Activated CD4-positive, alpha-beta T cell treated with anti-CD3 and anti-CD28 coated beads, Interleukin-2, amount 10 ng/mL, durations not matched to agents 7 days and 5 days (primary cell): Measurements from ENCODE around the gene SEMA3B. TPM values are rescaled to one million over a fixed set of nuclear protein-coding genes. Genes with fewer than 3 reads are reported as not detected.
"Not testable (repeated sequence)": the region's sequence is repeated elsewhere in the genome, so short reads cannot be mapped to it uniquely, and the experiment has no call there.

ENCODE experiments used
- CTCF ChIA-PET: fragments of 350-600 bp; sonication (Branson Sonifier 250); formaldehyde crosslinking; loops from one replicate; lab custom pipeline; 2021; ENCODE audit warnings: antibody characterized with exemption; lab: Charles Lee
- POLR2A ChIA-PET: fragments of 350-600 bp; sonication (Branson Sonifier 250); formaldehyde crosslinking; loops from one replicate; lab custom pipeline; 2021; ENCODE audit warnings: antibody characterized with exemption; lab: Charles Lee
- DNase-seq: peaks from one replicate; pipeline ENCODE4 v3.0.0-alpha.2; 2020
- H3K27ac Mint-ChIP-seq: one replicate; pipeline ENCODE4 v1.8.0; 2021; ENCODE audit warnings: mild to moderate bottlenecking, moderate library complexity, mixed read lengths
- H3K27me3 Mint-ChIP-seq: one replicate; pipeline ENCODE4 v1.8.0; 2021; ENCODE audit warnings: mixed read lengths
- H3K36me3 Mint-ChIP-seq: one replicate; pipeline ENCODE4 v1.8.0; 2021; ENCODE audit warnings: low read depth, mixed read lengths
- H3K4me1 Mint-ChIP-seq: one replicate; pipeline ENCODE4 v1.8.0; 2021; ENCODE audit warnings: mixed read lengths
- H3K4me3 Mint-ChIP-seq: one replicate; pipeline ENCODE4 v1.8.0; 2021; ENCODE audit warnings: mild to moderate bottlenecking, moderate library complexity, mixed read lengths
- H3K9me3 Mint-ChIP-seq: one replicate; pipeline ENCODE4 v1.8.0; 2021; ENCODE audit warnings: mixed read lengths
- total RNA-seq, 2 experiments: library from RNA; stranded (reverse); gene quantifications; one replicate each; pipeline ENCODE4 v1.2.3, GENCODE V29; 2021

The SEMA3B gene
- under 1 TPM; 0.37 to 0.60 TPM for total RNA-seq

GRCh38 chr3:50268703-50269451 lies at the start of gene SEMA3B:
SEMA3B (plus strand) TSS chr3:50269147; CDS start chr3:50269241, 94 bp downstream.
- peaks cover 24% of the 10 kb centered on the region for H3K27me3 Mint-ChIP-seq
- no peaks in the 10 kb centered on the region for H3K9me3 Mint-ChIP-seq
- ChIA-PET POLR2A (interaction anchor here (0.7 kb wide), 1 partner anchor 28 kb away, joined by 5 read pairs; no protein-coding TSS in a partner anchor), CTCF (interaction anchor here (1.3 to 13.7 kb wide), 3 partner anchors 19 to 74 kb away, joined by 4 to 143 read pairs (median 8); no protein-coding TSS in a partner anchor)
- H3K4me3 Mint-ChIP-seq, result no peak within 1 kb of the TSS
- no peak within 1 kb of the TSS for H3K27ac Mint-ChIP-seq
- H3K36me3 Mint-ChIP-seq, result no peaks in the 10 kb centered on the region
- H3K4me1 Mint-ChIP-seq, result peaks cover 14% of the 10 kb centered on the region
- DNase-seq, result no peak

GRCh38 chr3:50219285-50219684 lies 49.7 kb upstream of the SEMA3B start:
- DNase-seq, result no peak
- H3K9me3 Mint-ChIP-seq, result no peaks in the 10 kb centered on the region
- no peaks in the 10 kb centered on the region for H3K36me3 Mint-ChIP-seq
- no peak overlapping the region for H3K27ac Mint-ChIP-seq
- ChIA-PET CTCF (interaction anchor here (0.6 to 17.4 kb wide), 8 partner anchors 9 to 98 kb away, joined by 3 to 175 read pairs (median 4); partner anchors contain the start of gene SLC38A3), POLR2A (no interaction called here)
- H3K4me3 Mint-ChIP-seq, result no peak overlapping the region
- H3K27me3 Mint-ChIP-seq, result peaks cover 3% of the 10 kb centered on the region
- peaks cover 2% of the 10 kb centered on the region for H3K4me1 Mint-ChIP-seq

GRCh38 chr3:50220109-50220508 lies 48.8 kb upstream of the SEMA3B start:
- ChIA-PET POLR2A (no interaction called here), CTCF (interaction anchor here (0.9 to 17.4 kb wide), 7 partner anchors 9 to 64 kb away, joined by 3 to 175 read pairs (median 3); partner anchors contain the start of gene SLC38A3)
- Mint-ChIP-seq H3K36me3 (no peaks in the 10 kb centered on the region), H3K4me1 (peaks cover 2% of the 10 kb centered on the region), H3K4me3 (no peak overlapping the region), H3K27ac (no peak overlapping the region), H3K9me3 (no peaks in the 10 kb centered on the region), H3K27me3 (peaks cover 6% of the 10 kb centered on the region)
- no peak for DNase-seq

GRCh38 chr3:50221051-50221410 lies 47.9 kb upstream of the SEMA3B start:
- peaks cover 7% of the 10 kb centered on the region for H3K4me1 Mint-ChIP-seq
- CTCF ChIA-PET, result interaction anchor here (0.6 to 17.4 kb wide), 5 partner anchors 10 to 46 kb away, joined by 3 to 175 read pairs (median 4); no protein-coding TSS in a partner anchor

GRCh38 chr3:50221411-50222168 lies 47.4 kb upstream of the SEMA3B start:
- H3K4me3 Mint-ChIP-seq, result no peak overlapping the region
- no peak for DNase-seq
- ChIA-PET POLR2A (interaction anchor here (0.6 kb wide), 1 partner anchor 18 kb away, joined by 3 read pairs; no protein-coding TSS in a partner anchor), CTCF (interaction anchor here (0.6 to 17.4 kb wide), 5 partner anchors 10 to 84 kb away, joined by 3 to 175 read pairs (median 4); no protein-coding TSS in a partner anchor)
- peak overlapping the region; percentile 72 for H3K27ac Mint-ChIP-seq
- no peaks in the 10 kb centered on the region for H3K36me3 Mint-ChIP-seq
- H3K4me1 Mint-ChIP-seq, result peaks cover 11% of the 10 kb centered on the region
- peaks cover 10% of the 10 kb centered on the region for H3K27me3 Mint-ChIP-seq
- H3K9me3 Mint-ChIP-seq, result no peaks in the 10 kb centered on the region

More at GRCh38 chr3:50221051-50221410, 47.9 kb upstream of the SEMA3B start:
- H3K9me3 Mint-ChIP-seq, result no peaks in the 10 kb centered on the region
- POLR2A ChIA-PET, result no interaction called here
- no peak overlapping the region for H3K4me3 Mint-ChIP-seq
- H3K36me3 Mint-ChIP-seq, result no peaks in the 10 kb centered on the region
- DNase-seq, result no peak
- H3K27ac Mint-ChIP-seq, result peak overlapping the region; percentile 72
- peaks cover 10% of the 10 kb centered on the region for H3K27me3 Mint-ChIP-seq

- no peak overlapping the region for H3K4me3 Mint-ChIP-seq
- no peaks in the 10 kb centered on the region for H3K36me3 Mint-ChIP-seq
- H3K27me3 Mint-ChIP-seq, result peaks cover 10% of the 10 kb centered on the region
- CTCF ChIA-PET, result interaction anchor here (1.0 to 17.4 kb wide), 3 partner anchors 24 to 85 kb away, joined by 3 to 175 read pairs (median 6); no protein-coding TSS in a partner anchor
- POLR2A ChIA-PET, result interaction anchor here (0.6 kb wide), 1 partner anchor 19 kb away, joined by 3 read pairs; no protein-coding TSS in a partner anchor
- H3K9me3 Mint-ChIP-seq, result no peaks in the 10 kb centered on the region
- peaks cover 17% of the 10 kb centered on the region for H3K4me1 Mint-ChIP-seq
- DNase-seq, result no peak
- H3K27ac Mint-ChIP-seq, result no peak overlapping the region
Observed at GRCh38 chr3:50222169-50222528, 46.8 kb upstream of the SEMA3B start.

GRCh38 chr3:50224639-50225038 lies 44.3 kb upstream of the SEMA3B start:
- Mint-ChIP-seq H3K36me3 (no peaks in the 10 kb centered on the region), H3K27ac (no peak overlapping the region), H3K4me3 (no peak overlapping the region), H3K9me3 (no peaks in the 10 kb centered on the region), H3K27me3 (peaks cover 10% of the 10 kb centered on the region), H3K4me1 (peaks cover 32% of the 10 kb centered on the region)
- ChIA-PET POLR2A (interaction anchor here (0.6 kb wide), 1 partner anchor 99 kb away, joined by 4 read pairs; no protein-coding TSS in a partner anchor), CTCF (interaction anchor here (0.6 to 17.4 kb wide), 14 partner anchors 11 to 108 kb away, joined by 3 to 212 read pairs (median 6); partner anchors contain the start of gene GNAI2)
- no peak for DNase-seq

- POLR2A ChIA-PET, result interaction anchor here (0.7 to 1.4 kb wide), 3 partner anchors 11 to 38 kb away, joined by 3 to 5 read pairs (median 4); no protein-coding TSS in a partner anchor
- Mint-ChIP-seq H3K27me3 (peaks cover 10% of the 10 kb centered on the region), H3K4me1 (peaks cover 35% of the 10 kb centered on the region), H3K4me3 (peak overlapping the region; percentile 82), H3K9me3 (no peaks in the 10 kb centered on the region), H3K27ac (peak overlapping the region; percentile 91), H3K36me3 (no peaks in the 10 kb centered on the region)
- DNase-seq, result peak; percentile 43
- CTCF ChIA-PET, result interaction anchor here (0.7 to 17.4 kb wide), 24 partner anchors 10 to 1564 kb away, joined by 3 to 212 read pairs (median 6); partner anchors contain the start of genes CELSR3, GNAI2, LSMEM2 and TUSC2
Observed at GRCh38 chr3:50226888-50227389, 42.0 kb upstream of the SEMA3B start.

- ChIA-PET CTCF (interaction anchor here (0.6 to 17.4 kb wide), 18 partner anchors 9 to 279 kb away, joined by 3 to 212 read pairs (median 7); partner anchors contain the start of genes GNAI2, LSMEM2 and TUSC2), POLR2A (interaction anchor here (0.9 to 1.4 kb wide), 2 partner anchors 10 to 14 kb away, joined by 3 to 4 read pairs; no protein-coding TSS in a partner anchor)
- DNase-seq, result peak; percentile 93
- H3K27me3 Mint-ChIP-seq, result peaks cover 10% of the 10 kb centered on the region
- H3K4me3 Mint-ChIP-seq, result peak overlapping the region; percentile 82
- peaks cover 35% of the 10 kb centered on the region for H3K4me1 Mint-ChIP-seq
- H3K36me3 Mint-ChIP-seq, result no peaks in the 10 kb centered on the region
- H3K9me3 Mint-ChIP-seq, result no peaks in the 10 kb centered on the region
- peak overlapping the region; percentile 91 for H3K27ac Mint-ChIP-seq
Observed at GRCh38 chr3:50227390-50228183, 41.4 kb upstream of the SEMA3B start.

GRCh38 chr3:50228184-50228763 lies 40.7 kb upstream of the SEMA3B start:
- POLR2A ChIA-PET, result interaction anchor here (1.4 kb wide), 1 partner anchor 13 kb away, joined by 4 read pairs; no protein-coding TSS in a partner anchor
- CTCF ChIA-PET, result interaction anchor here (0.6 to 17.4 kb wide), 13 partner anchors 10 to 280 kb away, joined by 3 to 212 read pairs (median 4); partner anchors contain the start of gene TUSC2
- Mint-ChIP-seq H3K27ac (peak overlapping the region; percentile 90), H3K4me1 (peaks cover 35% of the 10 kb centered on the region), H3K4me3 (peak overlapping the region; percentile 82)
- DNase-seq, H3K27me3 Mint-ChIP-seq, H3K36me3 Mint-ChIP-seq, H3K9me3 Mint-ChIP-seq: not testable (repeated sequence)

- peak overlapping the region; percentile 15 for H3K4me3 Mint-ChIP-seq
- POLR2A ChIA-PET, result no interaction called here
Observed at GRCh38 chr3:50229490-50229889, 39.5 kb upstream of the SEMA3B start.

More at GRCh38 chr3:50229490-50229889, 39.5 kb upstream of the SEMA3B start:
- CTCF ChIA-PET, result interaction anchor here (0.9 to 17.4 kb wide), 5 partner anchors 17 to 46 kb away, joined by 3 to 212 read pairs (median 8); no protein-coding TSS in a partner anchor
- peaks cover 38% of the 10 kb centered on the region for H3K4me1 Mint-ChIP-seq
- no peak for DNase-seq
- H3K27me3 Mint-ChIP-seq, result peaks cover 7% of the 10 kb centered on the region
- no peaks in the 10 kb centered on the region for H3K36me3 Mint-ChIP-seq
- H3K9me3 Mint-ChIP-seq, result no peaks in the 10 kb centered on the region
- H3K27ac Mint-ChIP-seq, result no peak overlapping the region
